ENCODE measurements around the gene KDM3A.

DNA sequence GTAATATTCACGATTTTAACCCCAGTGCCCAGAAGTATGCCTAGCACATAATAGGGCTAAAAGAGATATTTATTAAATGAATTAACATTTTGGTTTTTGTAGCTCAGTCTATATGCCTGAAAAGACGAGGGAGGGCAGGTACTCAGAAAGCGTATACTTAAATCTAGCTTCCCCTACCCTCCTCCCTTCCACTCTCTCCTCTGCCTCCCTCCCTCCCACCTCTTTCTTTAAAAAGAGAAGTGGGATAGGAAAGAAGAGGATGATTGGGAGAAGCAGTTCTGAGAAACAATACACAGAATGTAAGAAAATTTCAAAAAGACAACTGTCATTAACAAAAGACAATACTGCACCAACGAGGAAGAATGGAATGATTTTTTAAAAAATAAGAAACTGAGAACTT, 82.3 kb downstream of the KDM3A start:
- TF ChIP-seq CTCF (IDR thresholded peaks at IDR 0.05) (no peak), POLR2A (IDR thresholded peaks at IDR 0.05) (no peak)
